Measurements from ENCODE around the gene PRKAB2.
"Not testable (repeated sequence)": the region's sequence is repeated elsewhere in the genome, so short reads cannot be mapped to it uniquely, and the experiment has no call there.

The PRKAB2 gene

DNA sequence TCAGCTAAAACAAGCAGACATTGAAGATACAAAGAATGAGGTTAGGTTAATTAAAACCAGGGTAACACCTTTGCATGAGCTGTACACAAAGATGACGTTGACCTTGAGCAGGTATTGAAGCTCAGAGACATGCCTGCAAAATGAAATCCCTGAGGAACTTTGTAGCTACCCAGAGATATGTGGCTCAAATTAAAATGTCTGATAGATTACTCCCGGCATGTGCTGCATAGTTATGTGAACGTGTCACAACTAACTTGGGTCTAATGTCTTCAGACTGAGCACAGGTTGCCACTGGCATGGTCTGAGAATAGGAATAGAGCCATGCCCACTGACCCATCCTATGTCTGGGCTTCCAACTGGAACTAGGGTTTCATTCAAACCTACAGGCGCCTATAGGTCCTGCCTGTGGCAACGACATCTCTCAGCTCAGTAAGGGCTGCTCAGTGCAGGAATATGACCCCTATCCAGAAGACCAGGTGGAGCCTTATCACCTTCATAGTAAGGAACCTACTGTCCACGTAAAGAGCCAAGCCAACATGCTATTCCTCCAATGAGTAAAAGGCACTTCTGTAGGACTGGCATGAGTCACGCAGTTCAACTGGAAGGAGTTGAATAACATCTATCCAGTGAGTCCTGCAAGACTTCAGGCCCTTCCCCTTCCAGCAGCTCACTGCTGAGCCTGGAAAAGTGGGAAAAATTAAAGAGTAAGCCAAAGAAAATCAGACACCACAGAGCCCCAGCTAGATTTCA, 60.7 kb downstream of the PRKAB2 start:
- TF ChIP-seq, protein P1, sequence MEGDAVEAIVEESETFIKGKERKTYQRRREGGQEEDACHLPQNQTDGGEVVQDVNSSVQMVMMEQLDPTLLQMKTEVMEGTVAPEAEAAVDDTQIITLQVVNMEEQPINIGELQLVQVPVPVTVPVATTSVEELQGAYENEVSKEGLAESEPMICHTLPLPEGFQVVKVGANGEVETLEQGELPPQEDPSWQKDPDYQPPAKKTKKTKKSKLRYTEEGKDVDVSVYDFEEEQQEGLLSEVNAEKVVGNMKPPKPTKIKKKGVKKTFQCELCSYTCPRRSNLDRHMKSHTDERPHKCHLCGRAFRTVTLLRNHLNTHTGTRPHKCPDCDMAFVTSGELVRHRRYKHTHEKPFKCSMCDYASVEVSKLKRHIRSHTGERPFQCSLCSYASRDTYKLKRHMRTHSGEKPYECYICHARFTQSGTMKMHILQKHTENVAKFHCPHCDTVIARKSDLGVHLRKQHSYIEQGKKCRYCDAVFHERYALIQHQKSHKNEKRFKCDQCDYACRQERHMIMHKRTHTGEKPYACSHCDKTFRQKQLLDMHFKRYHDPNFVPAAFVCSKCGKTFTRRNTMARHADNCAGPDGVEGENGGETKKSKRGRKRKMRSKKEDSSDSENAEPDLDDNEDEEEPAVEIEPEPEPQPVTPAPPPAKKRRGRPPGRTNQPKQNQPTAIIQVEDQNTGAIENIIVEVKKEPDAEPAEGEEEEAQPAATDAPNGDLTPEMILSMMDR (conservative IDR thresholded peaks at IDR 0.05; ENCODE audit: control insufficient read depth, insufficient read depth, low read depth, low read length): no peak
- no peak for DNase-seq (ENCODE audit: low read depth)
- H3K4me3 ChIP-seq (ENCODE audit: control insufficient read depth, low read depth, low read length): no peak overlapping the region

DNA sequence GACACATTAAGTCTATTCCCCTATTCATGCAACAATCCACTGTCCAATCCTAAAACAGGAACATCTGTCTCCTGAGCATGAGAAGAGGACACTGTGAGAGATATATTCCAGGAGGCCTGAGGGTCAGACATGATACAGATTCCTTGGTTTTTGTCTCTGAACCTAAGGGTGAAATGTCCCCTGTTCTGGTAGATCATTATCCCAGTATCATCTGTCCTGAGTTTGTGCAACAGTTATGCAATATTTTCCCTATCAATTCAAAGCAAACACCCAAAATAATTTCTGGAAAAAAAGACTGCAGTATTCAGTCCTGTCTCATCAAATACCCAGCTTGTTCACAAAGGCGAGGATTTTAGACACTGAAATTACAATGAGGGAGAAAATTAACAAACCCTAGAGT, 61.4 kb downstream of the PRKAB2 start:
- TF ChIP-seq, protein P1 (conservative IDR thresholded peaks at IDR 0.05; ENCODE audit: control insufficient read depth, insufficient read depth, low read depth, low read length): no peak

DNA sequence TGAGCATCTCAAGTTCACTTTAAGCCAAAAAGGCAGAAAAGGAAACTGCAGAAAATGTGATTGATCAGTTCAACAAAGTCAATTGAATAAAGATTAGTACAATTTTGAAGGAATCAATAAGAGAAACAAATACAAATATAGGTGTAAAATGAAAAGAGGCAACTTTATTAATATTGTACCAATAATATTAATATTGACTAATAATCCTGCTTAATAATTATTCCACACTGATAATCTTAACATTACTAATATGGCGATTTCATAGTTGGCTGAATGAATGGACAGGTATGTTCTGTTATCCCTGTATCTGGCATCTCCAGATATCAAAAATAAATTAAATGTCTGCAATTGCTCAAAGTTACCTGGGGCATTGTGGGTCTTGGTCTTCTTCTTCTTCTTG, 61.8 kb downstream of the PRKAB2 start:
- TF ChIP-seq, protein P1 (conservative IDR thresholded peaks at IDR 0.05; ENCODE audit: control insufficient read depth, insufficient read depth, low read depth, low read length): no peak
- H3K4me3 ChIP-seq (ENCODE audit: control insufficient read depth, low read depth, low read length): no peak overlapping the region
- no peak for DNase-seq (ENCODE audit: low read depth)

More for the DNA sequence above, 61.4 kb downstream of the PRKAB2 start:
- DNase-seq (ENCODE audit: low read depth): no peak
- H3K4me3 ChIP-seq (ENCODE audit: control insufficient read depth, low read depth, low read length): no peak overlapping the region

DNA sequence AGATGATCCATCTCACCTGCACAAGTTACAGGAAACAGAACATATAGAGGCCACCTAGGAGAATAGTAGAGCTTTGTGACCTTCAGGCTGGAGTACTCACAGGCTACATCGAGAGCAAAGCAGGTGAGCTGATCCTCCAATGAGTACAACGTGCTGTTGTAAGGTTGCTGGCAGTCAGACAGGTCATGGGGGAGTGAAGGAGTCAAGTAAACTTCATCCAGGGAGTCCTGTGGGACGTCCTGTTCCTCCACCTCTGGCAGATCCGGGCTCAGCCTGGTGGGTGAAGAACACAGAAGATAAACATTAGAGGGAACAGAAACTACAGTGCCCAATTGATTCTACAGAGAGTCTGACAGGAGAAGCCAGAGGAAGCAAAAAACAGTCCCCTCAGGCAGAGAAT, 62.5 kb downstream of the PRKAB2 start:
- TF ChIP-seq, protein P1 (conservative IDR thresholded peaks at IDR 0.05; ENCODE audit: control insufficient read depth, insufficient read depth, low read depth, low read length): no peak
- no peak overlapping the region for H3K4me3 ChIP-seq (ENCODE audit: control insufficient read depth, low read depth, low read length)
- DNase-seq (ENCODE audit: low read depth): no peak

GRCh38 chr1:147109041-147109440, 63.2 kb downstream of the PRKAB2 start:
- TF ChIP-seq, protein P1 (conservative IDR thresholded peaks at IDR 0.05; ENCODE audit: control insufficient read depth, insufficient read depth, low read depth, low read length): no peak
- no peak for DNase-seq (ENCODE audit: low read depth)
- H3K4me3 ChIP-seq (ENCODE audit: control insufficient read depth, low read depth, low read length): no peak overlapping the region

- DNase-seq (ENCODE audit: low read depth); H3K4me3 ChIP-seq (ENCODE audit: control insufficient read depth, low read depth, low read length): not testable (repeated sequence)
These were observed 65.8 kb downstream of the PRKAB2 start for GRCh38 chr1:147106407-147106881.

DNA sequence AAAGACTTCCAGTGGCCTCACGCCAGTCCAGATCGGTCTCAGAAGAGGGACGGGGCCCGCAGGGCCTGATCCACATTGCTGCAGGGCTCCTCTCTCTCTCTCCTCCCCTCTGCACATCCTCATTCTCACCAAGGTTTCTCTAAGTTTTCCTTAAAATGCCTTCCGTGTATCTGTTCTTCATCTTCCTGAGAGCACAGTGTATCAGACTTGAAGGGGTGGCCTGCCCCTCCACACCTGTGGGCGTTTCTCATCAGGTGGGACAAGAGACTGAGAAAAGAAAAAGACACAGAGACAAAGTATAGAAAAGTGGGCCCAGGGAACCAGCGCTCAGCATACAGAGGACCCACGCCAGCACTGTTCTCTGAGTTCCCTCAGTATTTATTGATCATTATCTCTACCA, 66.4 kb downstream of the PRKAB2 start:
- no peak for DNase-seq (ENCODE audit: low read depth)
- no peak overlapping the region for H3K4me3 ChIP-seq (ENCODE audit: control insufficient read depth, low read depth, low read length)
- TF ChIP-seq, protein P1 (conservative IDR thresholded peaks at IDR 0.05; ENCODE audit: control insufficient read depth, insufficient read depth, low read depth, low read length): no peak
